HuH-7 (cell line): ENCODE data around the gene CIP2A.

Experiments
- DNase-seq: peaks from one replicate; pipeline ENCODE4 v3.0.0; 2011; ENCODE audit warnings: low spot score

CIP2A gene

DNA sequence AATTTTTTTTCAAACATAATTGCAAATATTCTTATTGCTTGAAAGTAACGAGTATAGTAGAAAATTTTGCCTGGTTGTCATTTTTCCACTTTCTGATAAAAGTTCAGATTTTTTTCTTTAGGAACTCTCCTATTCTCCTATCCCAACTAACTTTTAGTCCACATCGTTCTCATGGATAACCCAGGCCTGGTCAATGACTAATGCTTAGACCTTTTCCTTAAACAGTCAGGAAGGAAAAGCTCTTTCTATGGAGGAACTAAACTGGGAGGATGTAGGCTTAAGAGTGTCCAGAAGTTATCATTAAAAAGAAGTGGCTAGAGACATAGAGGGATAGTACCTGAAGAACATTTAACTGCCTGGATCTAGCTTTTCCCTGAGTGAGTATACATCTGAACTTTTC is 26.7 kb downstream of the CIP2A start:
- no peak for DNase-seq

DNA sequence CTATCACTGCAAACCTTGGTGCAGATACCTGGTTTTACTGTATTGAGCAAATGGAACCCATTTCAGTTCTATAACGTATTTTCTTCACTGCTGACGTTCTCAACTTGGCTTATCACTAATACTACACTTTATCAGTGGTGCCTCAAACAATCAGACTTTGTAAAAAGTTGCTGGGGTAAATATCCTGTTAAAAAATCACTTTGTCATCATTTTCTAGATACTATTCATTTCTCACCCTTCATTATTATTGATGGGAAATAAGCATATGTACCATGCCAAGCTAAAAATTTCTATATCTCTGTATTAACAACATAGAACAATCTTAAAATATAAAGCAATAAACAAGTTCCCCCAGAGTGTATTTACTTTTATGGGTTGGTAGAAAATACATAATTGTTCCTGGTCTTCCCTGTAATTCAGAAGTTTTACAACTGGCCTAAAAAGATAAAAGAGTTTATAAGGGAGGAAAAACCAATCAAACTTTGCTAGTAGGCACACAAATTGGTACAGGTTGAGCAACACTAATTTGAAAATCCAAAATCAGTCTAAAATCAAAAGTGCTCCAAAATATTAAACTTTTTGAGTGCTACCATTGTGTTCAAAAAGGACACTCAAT is 33.2 kb downstream of the CIP2A start:
- DNase-seq = no peak

GRCh38 chr3:108554913-108555571 is 34.2 kb downstream of the CIP2A start:
- DNase-seq = peak; percentile 11

DNA sequence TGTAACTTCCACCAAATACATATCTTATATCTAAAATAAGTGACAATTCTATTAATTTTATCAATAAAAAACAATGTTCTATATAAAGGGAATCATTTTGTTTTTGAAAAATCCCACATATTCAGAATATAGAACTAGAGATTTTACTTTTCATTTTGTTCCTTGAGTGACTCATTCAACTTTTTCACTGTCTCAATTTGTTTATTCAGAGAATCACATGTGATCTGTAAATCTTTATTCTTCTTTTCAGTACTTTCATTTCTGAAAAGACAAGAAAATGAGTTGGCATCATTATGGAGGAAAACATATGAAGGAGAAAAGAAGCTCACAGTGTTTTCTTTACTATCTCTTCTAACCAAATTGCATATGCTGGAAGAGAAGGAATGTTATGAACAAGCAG is 35.0 kb downstream of the CIP2A start:
- DNase-seq = no peak

- no peak for DNase-seq
Measured at GRCh38 chr3:108552267-108553159, 36.7 kb downstream of the CIP2A start.

- no peak for DNase-seq
Measured at GRCh38 chr3:108548886-108549285, 40.4 kb downstream of the CIP2A start.

GRCh38 chr3:108548304-108548703 is 40.9 kb downstream of the CIP2A start:
- no peak for DNase-seq

DNA sequence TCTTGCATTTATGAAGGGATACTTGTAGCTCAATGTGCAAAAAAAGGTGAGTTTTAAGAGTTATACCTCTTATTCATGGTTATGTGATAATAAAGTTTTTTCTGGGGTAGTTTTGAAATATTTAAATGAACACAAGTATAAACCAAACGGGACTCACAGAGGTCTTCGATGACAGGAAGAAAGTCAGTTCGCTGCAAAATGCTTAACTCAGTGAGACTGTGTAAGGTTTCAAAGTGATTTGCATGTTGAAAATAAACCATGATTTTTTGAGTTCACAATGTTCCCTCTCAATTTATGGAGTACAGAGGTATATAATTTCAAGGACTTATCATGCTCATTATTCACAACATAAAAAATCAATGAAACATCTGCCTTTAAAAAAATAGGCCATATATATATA is 42.5 kb downstream of the CIP2A start:
- no peak for DNase-seq

GRCh38 chr3:108546247-108546646 is 43.0 kb downstream of the CIP2A start:
- DNase-seq = no peak

GRCh38 chr3:108538083-108538482 is 51.2 kb downstream of the CIP2A start:
- no peak for DNase-seq

GRCh38 chr3:108528459-108529252 is 60.6 kb downstream of the CIP2A start:
- no peak for DNase-seq

DNA sequence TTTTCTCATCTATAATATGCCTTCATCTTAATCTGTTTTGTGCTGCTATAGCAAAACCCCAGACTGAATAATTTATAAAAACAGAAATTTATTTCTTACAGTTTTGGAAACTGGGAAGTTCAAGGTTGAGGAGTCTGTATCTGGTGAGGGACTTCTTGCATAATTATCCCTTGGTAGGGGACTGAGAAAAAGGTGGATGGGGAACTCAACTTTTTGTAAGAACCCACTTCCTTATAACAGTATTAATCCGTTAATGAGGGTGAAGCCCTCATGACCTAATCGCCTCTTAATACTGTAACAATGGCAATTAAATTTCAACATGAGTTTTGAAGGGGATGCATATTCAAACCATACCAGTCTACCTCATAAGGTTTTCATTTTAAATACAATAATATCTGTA is 61.4 kb downstream of the CIP2A start:
- no peak for DNase-seq

GRCh38 chr3:108527109-108527508 is 62.1 kb downstream of the CIP2A start:
- no peak for DNase-seq

GRCh38 chr3:108525971-108526370 is 63.3 kb downstream of the CIP2A start:
- no peak for DNase-seq

DNA sequence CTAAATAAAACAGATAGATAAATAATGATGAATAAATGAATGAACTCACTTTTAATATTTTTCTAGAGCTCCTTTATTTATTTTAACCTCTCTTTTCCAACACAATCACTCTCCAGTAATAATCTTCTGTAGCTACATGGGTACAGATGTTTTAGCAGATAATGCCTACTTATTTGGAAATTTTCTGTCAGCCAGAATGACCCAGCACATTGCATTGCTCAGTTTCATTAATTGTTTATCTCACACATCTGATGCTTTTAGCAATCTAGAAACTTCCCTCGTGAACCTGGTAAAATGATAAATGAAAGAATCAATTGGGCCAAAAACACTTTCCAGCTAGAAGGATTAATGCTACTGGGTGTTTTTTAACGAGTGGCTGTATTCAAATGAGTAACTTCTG is 64.0 kb downstream of the CIP2A start:
- no peak for DNase-seq

DNA sequence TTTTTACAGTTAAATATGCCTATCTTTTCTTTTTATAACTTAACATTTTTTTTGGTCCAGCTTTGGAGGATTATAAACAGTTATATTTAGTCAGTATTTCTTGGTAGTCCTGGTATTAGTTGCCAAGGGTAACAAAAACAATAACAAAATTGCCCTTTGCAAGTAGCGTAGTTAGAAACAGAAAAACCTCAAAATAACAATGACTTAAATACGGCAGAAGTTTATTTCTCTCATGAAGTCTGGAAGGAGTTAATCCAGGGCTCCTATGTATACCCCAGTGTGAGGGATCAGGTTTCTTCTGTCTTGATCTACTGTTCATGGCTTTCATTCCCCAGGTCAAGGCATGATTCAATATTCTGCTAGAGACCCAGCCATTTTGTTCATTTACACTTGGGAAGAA is 64.7 kb downstream of the CIP2A start:
- no peak for DNase-seq

DNA sequence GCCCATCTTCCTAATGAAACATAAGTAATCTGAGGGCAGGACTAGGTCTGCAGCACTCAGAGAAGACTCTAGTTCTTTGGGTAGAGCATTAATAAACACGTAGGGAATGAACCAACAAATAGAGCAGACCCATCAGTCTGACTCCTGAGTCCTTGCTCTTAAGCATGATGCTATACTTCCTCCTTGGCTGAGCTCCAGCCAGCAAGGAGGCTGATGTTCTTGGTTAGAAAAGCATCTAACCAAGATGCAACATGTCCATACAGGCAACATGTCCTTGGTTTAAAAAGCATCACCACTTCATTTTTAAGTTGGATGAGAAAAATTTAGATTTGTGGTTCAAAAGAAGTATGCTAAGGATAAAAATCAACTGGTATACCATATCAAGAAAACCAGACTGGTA is 70.3 kb downstream of the CIP2A start:
- no peak for DNase-seq

DNA sequence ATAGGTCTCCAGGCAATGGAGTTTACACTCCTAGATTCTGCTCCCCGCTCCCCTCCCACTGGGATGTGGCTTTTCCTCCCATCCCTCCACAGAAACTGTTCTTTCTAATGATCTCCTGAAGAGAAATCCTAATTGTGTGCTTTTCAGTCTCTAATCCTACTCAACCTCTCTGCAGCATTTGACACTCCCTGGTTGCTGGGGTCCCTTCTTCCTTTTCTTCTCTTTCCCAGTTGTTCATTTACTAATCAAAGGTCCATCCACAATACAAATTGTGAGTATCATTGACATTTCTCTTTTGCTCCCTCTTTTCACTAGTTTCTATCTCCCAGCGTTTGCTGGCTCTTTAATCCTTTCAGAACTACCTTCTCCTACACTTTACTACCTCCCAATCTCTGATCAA is 72.4 kb downstream of the CIP2A start:
- no peak for DNase-seq

DNA sequence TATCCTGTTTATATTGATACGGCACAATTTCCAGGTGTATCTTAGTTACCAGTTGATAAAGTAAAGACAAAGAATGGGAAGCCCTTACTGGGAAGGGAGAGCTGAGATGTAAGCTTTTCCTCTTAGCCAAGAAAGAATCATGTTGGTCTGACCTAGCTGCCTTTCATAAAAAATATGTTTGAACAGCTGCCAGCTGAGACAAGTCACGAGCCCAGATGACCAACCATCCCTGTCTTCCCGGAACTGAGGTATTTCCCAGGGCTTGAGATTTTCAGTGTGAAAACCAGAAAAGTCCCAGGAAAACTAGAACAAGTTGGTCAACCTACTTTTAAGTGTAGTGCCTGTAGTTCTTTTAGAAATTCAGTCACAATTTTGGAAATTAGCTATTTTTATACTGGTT is 75.3 kb downstream of the CIP2A start:
- DNase-seq = no peak

DNA sequence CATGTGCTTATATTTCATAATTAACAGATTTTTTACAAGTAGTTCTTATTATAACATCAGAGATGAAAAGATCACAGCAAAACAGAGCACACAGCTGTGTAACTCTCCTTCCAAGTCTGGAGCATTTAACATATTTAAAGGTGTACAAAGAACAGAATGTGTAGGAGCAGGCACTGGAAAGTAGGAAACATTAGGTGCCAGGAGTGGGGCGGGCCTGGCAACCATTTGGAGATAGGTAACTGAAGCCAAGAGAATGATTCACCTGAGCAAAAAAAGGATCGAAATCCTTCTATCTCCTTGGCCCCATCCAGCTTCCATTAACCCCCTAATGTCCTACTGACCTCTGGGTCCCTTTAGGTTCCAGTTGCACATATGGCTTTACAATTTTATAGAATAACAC is 76.6 kb downstream of the CIP2A start:
- no peak for DNase-seq

GRCh38 chr3:108511490-108511889 is 77.7 kb downstream of the CIP2A start:
- DNase-seq = no peak

- DNase-seq = no peak
Measured at GRCh38 chr3:108511055-108511454, 78.2 kb downstream of the CIP2A start.
